22Rv1 (cell line): ENCODE data around the gene STYX.
"Not testable (repeated sequence)": the region's sequence is repeated elsewhere in the genome, so short reads cannot be mapped to it uniquely, and the experiment has no call there.

Experiments
- H3K27ac ChIP-seq: fragments of 450-650 bp; 2 replicates; pipeline ENCODE4 v1.5.1; 2017
- CTCF ChIP-seq: fragments of 450-650 bp; IDR thresholded peaks from 2 replicates; pipeline ENCODE4 v1.5.1; 2017; ENCODE audit warnings: mild to moderate bottlenecking
- ZFX ChIP-seq: fragments of 450-650 bp; IDR thresholded peaks from 2 replicates; pipeline ENCODE4 v1.6.1; 2017; ENCODE audit warnings: antibody characterized with exemption, borderline replicate concordance

STYX gene

GRCh38 chr14:52755607-52756316, 25.8 kb downstream of the STYX start:
- TF ChIP-seq ZFX (no peak), CTCF (no peak)
- peak overlapping the region; percentile 89 for H3K27ac ChIP-seq

GRCh38 chr14:52759145-52759544, 29.2 kb downstream of the STYX start:
- no peak overlapping the region for H3K27ac ChIP-seq
- no peak for TF ChIP-seq ZFX
- TF ChIP-seq CTCF: no peak

GRCh38 chr14:52762923-52763322, 33.0 kb downstream of the STYX start:
- H3K27ac ChIP-seq: not testable (repeated sequence)

GRCh38 chr14:52767058-52767833, 37.3 kb downstream of the STYX start:
- TF ChIP-seq ZFX (no peak), CTCF (no peak)
- H3K27ac ChIP-seq: no peak overlapping the region

DNA sequence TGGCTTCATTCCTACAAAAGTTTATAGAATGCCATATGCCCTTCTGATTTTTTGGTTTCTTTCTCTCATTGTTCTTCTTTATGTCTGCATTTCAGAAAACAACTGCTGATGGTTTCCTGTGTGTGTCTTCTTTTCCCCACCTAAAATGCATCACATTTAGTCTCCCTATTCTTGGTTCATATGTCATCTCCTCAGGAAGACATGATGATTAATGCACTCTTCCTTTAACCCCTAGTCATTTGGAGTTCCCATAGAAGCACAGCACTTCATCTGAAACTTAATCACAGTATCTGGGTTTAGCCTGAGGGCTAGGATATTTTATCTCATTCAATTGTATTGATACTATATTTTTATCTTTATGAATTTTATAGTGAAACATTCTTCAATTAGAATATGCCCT, 39.9 kb downstream of the STYX start:
- no peak overlapping the region for H3K27ac ChIP-seq
- TF ChIP-seq ZFX (no peak), CTCF (no peak)

GRCh38 chr14:52776816-52777215, 46.9 kb downstream of the STYX start:
- TF ChIP-seq ZFX (no peak), CTCF (no peak)
- peak overlapping the region; percentile 2; the same call in 1 of the 2 replicates for H3K27ac ChIP-seq

DNA sequence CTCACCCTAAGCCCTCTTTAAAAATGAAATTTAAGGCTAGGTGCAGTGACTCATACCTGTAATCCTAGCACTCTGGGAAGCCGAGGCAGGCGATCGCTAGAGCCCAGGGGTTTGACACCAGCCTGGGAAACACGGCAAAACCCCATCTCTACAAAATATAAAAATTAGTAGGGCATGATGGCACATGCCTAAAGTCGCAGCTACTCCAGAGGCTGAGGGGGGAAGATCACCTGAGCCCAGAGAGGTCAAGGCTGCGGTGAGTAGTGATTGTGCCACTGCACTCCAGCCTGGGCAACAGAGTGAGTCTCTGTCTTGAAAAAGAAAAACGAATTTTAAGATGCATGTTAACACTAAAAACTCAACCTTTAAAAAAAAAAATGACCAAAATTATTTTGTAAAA, 48.7 kb downstream of the STYX start:
- no peak overlapping the region for H3K27ac ChIP-seq
- no peak for TF ChIP-seq ZFX
- no peak for TF ChIP-seq CTCF
